AG09309 (cell line): ENCODE results near the gene CACNA1C.

Experiments used
- DNase-seq: peaks from one replicate; pipeline ENCODE4 v3.0.0-alpha.2; 2010; ENCODE audit warnings: low read depth
- H3K4me3 ChIP-seq: 2 replicates; pipeline ENCODE4 v1.5.1; 2011; ENCODE audit warnings: mild to moderate bottlenecking, low read depth, low read length, moderate library complexity; ENCODE audit not compliant: control insufficient read depth
- CTCF ChIP-seq: IDR thresholded peaks from 2 replicates; pipeline ENCODE4 v1.5.1; 2011; ENCODE audit warnings: mild to moderate bottlenecking, low read depth, low read length, inconsistent platforms; ENCODE audit not compliant: insufficient read depth, control insufficient read depth; ENCODE audit errors: missing control alignments

The CACNA1C gene

GRCh38 chr12:2288875-2289274 lies 236.1 kb downstream of the CACNA1C start:
- H3K4me3 ChIP-seq, result no peak overlapping the region
- no peak for DNase-seq
- TF ChIP-seq CTCF, result no peak

GRCh38 chr12:2289525-2289924 lies 236.7 kb downstream of the CACNA1C start:
- no peak overlapping the region for H3K4me3 ChIP-seq
- TF ChIP-seq CTCF, result no peak
- no peak for DNase-seq

GRCh38 chr12:2290091-2290490 lies 237.3 kb downstream of the CACNA1C start:
- no peak for TF ChIP-seq CTCF
- no peak for DNase-seq
- no peak overlapping the region for H3K4me3 ChIP-seq

- no peak overlapping the region for H3K4me3 ChIP-seq
- no peak for TF ChIP-seq CTCF
- DNase-seq, result no peak
Observed at GRCh38 chr12:2290516-2291065, 237.8 kb downstream of the CACNA1C start.

GRCh38 chr12:2291182-2291832 lies 238.5 kb downstream of the CACNA1C start:
- no peak overlapping the region for H3K4me3 ChIP-seq
- no peak for DNase-seq
- TF ChIP-seq CTCF, result peak; percentile 64

- no peak for TF ChIP-seq CTCF
- no peak for DNase-seq
- no peak overlapping the region for H3K4me3 ChIP-seq
Observed at GRCh38 chr12:2291947-2292346, 239.2 kb downstream of the CACNA1C start.
